Stomach smooth muscle (tissue), 2 donors: ENCODE results near the gene CARS2.
"Not testable (repeated sequence)": the region's sequence is repeated elsewhere in the genome, so short reads cannot be mapped to it uniquely, and the experiment has no call there.

Experiments
- H3K27ac ChIP-seq: one replicate; pipeline ENCODE4 v1.7.0; 2013; ENCODE audit warnings: mild to moderate bottlenecking, low read length, inconsistent platforms
- H3K27me3 ChIP-seq, 2 donors: one replicate each; pipeline ENCODE4 v1.7.0; 2013; ENCODE audit warnings: low read length in 2 of 2; ENCODE audit not compliant: insufficient read depth in 2 of 2, control insufficient read depth in 1 of 2
- H3K36me3 ChIP-seq, 2 donors: one replicate each; pipeline ENCODE4 v1.7.0; 2013; ENCODE audit warnings: low read length in 2 of 2; ENCODE audit not compliant: control insufficient read depth in 2 of 2, insufficient read depth in 2 of 2
- H3K4me1 ChIP-seq: one replicate; pipeline ENCODE4 v1.7.0; 2013; ENCODE audit warnings: low read length; ENCODE audit not compliant: control insufficient read depth, insufficient read depth
- H3K4me3 ChIP-seq, 2 donors: one replicate each; pipeline ENCODE4 v1.7.0; 2013; ENCODE audit warnings: low read length in 2 of 2
- H3K9ac ChIP-seq, 2 donors: one replicate each; pipeline ENCODE4 v1.7.0; 2013; ENCODE audit warnings: low read length in 2 of 2, mild to moderate bottlenecking in 1 of 2
- H3K9me3 ChIP-seq, 2 donors: one replicate each; pipeline ENCODE4 v1.7.0; 2013; ENCODE audit warnings: low read length in 2 of 2; ENCODE audit not compliant: control insufficient read depth in 2 of 2
- donor health status: healthy.
- donor health status: Pancreatic carcinoma.

Gene CARS2

GRCh38 chr13:110681868-110682550, 23.9 kb downstream of the CARS2 start:
- Histone ChIP-seq H3K27me3 (no peaks in the 10 kb centered on the region), H3K9me3 (no peaks in the 10 kb centered on the region), H3K4me3 (no peak overlapping the region), H3K27ac (no peak overlapping the region), H3K4me1 (peaks cover 2% of the 10 kb centered on the region), H3K9ac (no peak overlapping the region), H3K36me3 (peaks cover 28 to 48% of the 10 kb centered on the region in 2 donors)

GRCh38 chr13:110680852-110681251, 25.1 kb downstream of the CARS2 start:
- no peak overlapping the region for H3K4me3 ChIP-seq
- peaks cover 29 to 50% of the 10 kb centered on the region in 2 donors for H3K36me3 ChIP-seq
- H3K27me3 ChIP-seq: no peaks in the 10 kb centered on the region
- no peak overlapping the region for H3K27ac ChIP-seq
- peaks cover 2% of the 10 kb centered on the region for H3K4me1 ChIP-seq
- no peak overlapping the region for H3K9ac ChIP-seq
- H3K9me3 ChIP-seq: no peaks in the 10 kb centered on the region

GRCh38 chr13:110677731-110678545, 28.0 kb downstream of the CARS2 start:
- H3K9me3 ChIP-seq: no peaks in the 10 kb centered on the region

GRCh38 chr13:110676595-110677587, 29.0 kb downstream of the CARS2 start:
- Histone ChIP-seq H3K4me3 (no peak overlapping the region), H3K27me3 (no peaks in the 10 kb centered on the region), H3K4me1 (no peaks in the 10 kb centered on the region), H3K9ac (no peak overlapping the region), H3K27ac (no peak overlapping the region), H3K9me3 (no peaks in the 10 kb centered on the region), H3K36me3 (peaks cover 23 to 30% of the 10 kb centered on the region in 2 donors)

More at GRCh38 chr13:110677731-110678545, 28.0 kb downstream of the CARS2 start:
- Histone ChIP-seq H3K27ac (no peak overlapping the region), H3K4me3 (no peak overlapping the region), H3K36me3 (peaks cover 33 to 39% of the 10 kb centered on the region in 2 donors), H3K4me1 (no peaks in the 10 kb centered on the region), H3K9ac (no peak overlapping the region), H3K27me3 (no peaks in the 10 kb centered on the region)

GRCh38 chr13:110669814-110670213, 36.1 kb downstream of the CARS2 start:
- H3K9ac ChIP-seq, H3K27ac ChIP-seq, H3K4me1 ChIP-seq, H3K9me3 ChIP-seq, H3K4me3 ChIP-seq, H3K27me3 ChIP-seq: not testable (repeated sequence)
- peaks cover 19 to 23% of the 10 kb centered on the region in 2 donors for H3K36me3 ChIP-seq

- H3K4me1 ChIP-seq: no peaks in the 10 kb centered on the region
- no peak overlapping the region for H3K4me3 ChIP-seq
- no peaks in the 10 kb centered on the region for H3K9me3 ChIP-seq
- no peaks in the 10 kb centered on the region for H3K27me3 ChIP-seq
- peaks cover 21 to 26% of the 10 kb centered on the region in 2 donors for H3K36me3 ChIP-seq
- H3K9ac ChIP-seq: no peak overlapping the region
- no peak overlapping the region for H3K27ac ChIP-seq
Observed at GRCh38 chr13:110669036-110669435, 36.9 kb downstream of the CARS2 start.

- no peaks in the 10 kb centered on the region for H3K9me3 ChIP-seq
- H3K27me3 ChIP-seq: no peaks in the 10 kb centered on the region
- no peaks in the 10 kb centered on the region for H3K4me1 ChIP-seq
- H3K27ac ChIP-seq: no peak overlapping the region
- no peak overlapping the region for H3K4me3 ChIP-seq
- H3K36me3 ChIP-seq: peaks cover 30 to 46% of the 10 kb centered on the region in 2 donors
- no peak overlapping the region for H3K9ac ChIP-seq
Observed at GRCh38 chr13:110666255-110666533, 39.7 kb downstream of the CARS2 start.

- H3K4me3 ChIP-seq: no peak overlapping the region
- H3K9me3 ChIP-seq: no peaks in the 10 kb centered on the region
- H3K36me3 ChIP-seq: peaks cover 30 to 47% of the 10 kb centered on the region in 2 donors
- H3K27me3 ChIP-seq: no peaks in the 10 kb centered on the region
- H3K9ac ChIP-seq: no peak overlapping the region
- H3K4me1 ChIP-seq: no peaks in the 10 kb centered on the region
- H3K27ac ChIP-seq: no peak overlapping the region
Observed at GRCh38 chr13:110665491-110666254, 40.2 kb downstream of the CARS2 start.

- H3K36me3 ChIP-seq: peaks cover 30 to 53% of the 10 kb centered on the region in 2 donors
- H3K27me3 ChIP-seq: no peaks in the 10 kb centered on the region
- no peaks in the 10 kb centered on the region for H3K4me1 ChIP-seq
- no peak overlapping the region for H3K27ac ChIP-seq
- no peaks in the 10 kb centered on the region for H3K9me3 ChIP-seq
- H3K4me3 ChIP-seq: no peak overlapping the region
- H3K9ac ChIP-seq: no peak overlapping the region
Observed at GRCh38 chr13:110664673-110665072, 41.2 kb downstream of the CARS2 start.

- Histone ChIP-seq H3K4me1 (no peaks in the 10 kb centered on the region), H3K36me3 (peaks cover 28 to 51% of the 10 kb centered on the region in 2 donors), H3K4me3 (no peak overlapping the region), H3K9me3 (no peaks in the 10 kb centered on the region), H3K27me3 (no peaks in the 10 kb centered on the region), H3K27ac (no peak overlapping the region), H3K9ac (no peak overlapping the region)
Observed at GRCh38 chr13:110664041-110664440, 41.9 kb downstream of the CARS2 start.
